Astrocyte (in vitro differentiated cells and primary cell): ENCODE data around the gene RHOB. TPM values are rescaled to one million over a fixed set of nuclear protein-coding genes. Genes with fewer than 3 reads are reported as not detected.

Experiments
- total RNA-seq: library from RNA; stranded (reverse); gene quantifications from 2 replicates; pipeline ENCODE4 v1.2.1, GENCODE V29; 2021

RHOB gene
- total RNA-seq, 1 donor from 2014 or later: 161 TPM

Other genes starting within 250 kb of the RHOB start
- 74.3 and 92.7 TPM in 2 replicates for gene SDC1, start 221.9 kb upstream of the RHOB start, total RNA-seq
- gene PUM2, start 96.2 kb upstream of the RHOB start, total RNA-seq: 55.6 and 69.4 TPM in 2 replicates
- 20.7 and 21.0 TPM in 2 replicates for gene HS1BP3, start 204.0 kb downstream of the RHOB start, total RNA-seq
- 0.91 and 1.9 TPM in 2 replicates for gene GDF7, start 220.1 kb downstream of the RHOB start, total RNA-seq